ENCODE data around the gene MT2A.

The MT2A gene

GRCh38 chr16:56609463-56609921, 1.1 kb downstream of the MT2A start:
- peak; percentile 64 for DNase-seq
- Histone ChIP-seq H3K36me3 (no peaks in the 10 kb centered on the region), H3K9me3 (no peaks in the 10 kb centered on the region), H3K27me3 (no peaks in the 10 kb centered on the region), H3K4me3 (ENCODE audit: low read depth, low read length) (peak overlapping the region; percentile 63), H3K4me1 (peaks cover 3% of the 10 kb centered on the region; the same call in 1 of the 2 replicates)
- TF ChIP-seq CTCF (IDR thresholded peaks at IDR 0.05; ENCODE audit: low read depth, low read length) = no peak

DNA sequence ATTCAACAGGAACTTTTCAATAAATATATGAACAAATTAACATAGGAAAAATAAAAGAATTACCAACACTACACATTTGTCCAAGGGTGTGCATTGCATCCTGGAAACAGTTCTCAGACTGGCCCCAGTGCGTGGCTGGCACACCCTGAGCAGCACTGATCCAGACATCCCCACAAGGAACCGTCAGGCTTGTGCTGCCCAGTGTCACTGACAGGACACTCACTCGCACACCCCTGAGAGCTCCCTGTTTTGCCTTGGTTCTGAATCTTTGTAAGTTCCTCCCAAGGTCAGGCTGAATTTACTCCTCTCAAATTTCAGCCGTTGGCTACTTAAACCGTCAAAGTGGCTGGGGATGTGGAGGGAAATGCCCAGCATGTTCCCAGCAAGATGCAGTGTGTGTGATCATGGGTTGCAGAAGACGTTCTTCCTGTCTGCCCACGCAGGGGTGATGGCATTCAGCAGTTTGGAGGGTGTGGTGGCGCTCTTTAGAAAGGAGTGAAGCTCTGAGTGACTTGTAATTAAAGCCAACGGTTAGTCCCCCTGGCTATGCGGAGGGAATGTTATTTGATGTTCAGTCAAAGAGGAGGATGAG, 1.7 kb downstream of the MT2A start:
- DNase-seq = no peak

DNA sequence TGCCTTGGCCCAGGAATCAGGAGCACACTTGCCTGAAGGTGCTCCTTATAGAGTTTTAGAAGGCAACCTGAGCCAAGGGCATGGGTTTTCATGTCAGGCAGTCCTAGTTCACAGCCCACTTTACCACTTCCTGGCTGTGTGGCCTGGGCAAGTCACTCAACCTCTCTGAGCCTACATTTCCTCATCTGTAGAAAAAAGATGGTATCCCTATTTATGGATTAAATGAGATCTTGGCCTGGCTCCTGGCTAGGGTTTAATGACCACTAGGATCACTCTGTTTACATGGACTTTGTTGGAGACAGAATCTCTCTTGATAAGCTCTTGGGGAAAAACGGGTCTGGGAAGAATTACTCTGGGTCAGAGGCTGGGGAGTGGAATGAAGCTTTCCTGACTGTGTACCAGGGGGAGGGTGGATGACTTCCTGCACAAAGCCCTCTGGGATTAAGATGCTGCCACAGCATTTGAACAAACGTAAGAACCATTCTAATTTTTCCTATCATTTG, 2.3 kb downstream of the MT2A start:
- no peak for TF ChIP-seq CTCF (IDR thresholded peaks at IDR 0.05; ENCODE audit: low read depth, low read length)
- no peak overlapping the region for H3K4me3 ChIP-seq (ENCODE audit: low read depth, low read length)

More for the DNA sequence above, 1.7 kb downstream of the MT2A start:
- Histone ChIP-seq H3K27me3 (no peaks in the 10 kb centered on the region), H3K4me3 (ENCODE audit: low read depth, low read length) (no peak overlapping the region; the same call in 1 of the 2 replicates), H3K4me1 (peaks cover 3% of the 10 kb centered on the region; the same call in 1 of the 2 replicates), H3K36me3 (no peaks in the 10 kb centered on the region), H3K9me3 (no peaks in the 10 kb centered on the region)
- no peak for TF ChIP-seq CTCF (IDR thresholded peaks at IDR 0.05; ENCODE audit: low read depth, low read length)

GRCh38 chr16:56611281-56611833, 3.0 kb downstream of the MT2A start:
- Histone ChIP-seq H3K4me1 (peaks cover 3% of the 10 kb centered on the region; the same call in 1 of the 2 replicates), H3K4me3 (ENCODE audit: low read depth, low read length) (no peak overlapping the region), H3K27me3 (no peaks in the 10 kb centered on the region), H3K36me3 (no peaks in the 10 kb centered on the region), H3K9me3 (no peaks in the 10 kb centered on the region)
- TF ChIP-seq CTCF (IDR thresholded peaks at IDR 0.05; ENCODE audit: low read depth, low read length) = no peak
- DNase-seq = no peak

More for the DNA sequence above, 2.3 kb downstream of the MT2A start:
- no peak for DNase-seq
- Histone ChIP-seq H3K9me3 (no peaks in the 10 kb centered on the region), H3K36me3 (no peaks in the 10 kb centered on the region), H3K27me3 (no peaks in the 10 kb centered on the region), H3K4me1 (peaks cover 3% of the 10 kb centered on the region; the same call in 1 of the 2 replicates)

DNA sequence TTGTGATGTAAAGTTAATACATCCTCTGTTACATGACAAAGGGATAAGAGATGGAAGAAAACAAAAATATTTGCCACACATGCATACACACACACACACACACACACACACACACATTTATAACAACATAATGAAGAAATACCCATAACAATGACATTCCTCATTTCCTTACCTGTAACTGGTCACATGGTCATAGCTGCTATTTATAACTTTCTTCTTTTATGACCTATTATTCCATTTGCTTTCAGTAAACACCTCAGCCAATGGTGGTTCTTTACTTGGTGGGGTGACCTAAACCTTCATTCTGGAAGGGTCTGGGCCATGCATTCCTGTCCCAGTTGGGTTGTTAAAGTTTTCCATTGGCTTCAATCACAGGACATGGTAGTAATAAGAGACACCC, 5.3 kb downstream of the MT2A start:
- Histone ChIP-seq H3K36me3 (no peaks in the 10 kb centered on the region), H3K9me3 (no peaks in the 10 kb centered on the region), H3K4me1 (no peaks in the 10 kb centered on the region), H3K27me3 (no peaks in the 10 kb centered on the region), H3K4me3 (ENCODE audit: low read depth, low read length) (no peak overlapping the region)
- no peak for TF ChIP-seq CTCF (IDR thresholded peaks at IDR 0.05; ENCODE audit: low read depth, low read length)
- DNase-seq = no peak

DNA sequence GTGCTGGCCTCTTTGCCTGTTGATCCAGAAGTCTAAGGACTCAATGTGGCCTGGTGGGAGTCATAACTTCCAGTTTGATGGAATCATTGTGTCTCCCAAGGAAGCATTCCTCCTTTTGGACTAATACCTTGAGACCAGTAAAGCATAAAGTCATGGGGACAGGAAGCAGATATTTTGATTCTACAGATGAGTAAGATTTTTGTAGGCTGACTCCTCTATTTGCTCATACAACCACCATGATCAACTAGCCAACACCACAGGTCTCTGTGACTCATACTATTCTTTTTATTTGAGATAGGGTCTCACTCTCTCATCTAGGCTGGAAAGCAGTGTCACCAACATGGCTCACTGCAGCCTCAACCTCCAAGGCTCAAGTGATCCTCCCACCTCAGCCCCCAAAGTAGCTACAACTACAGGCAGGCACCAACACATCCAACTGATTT, 6.2 kb downstream of the MT2A start:
- no peak for DNase-seq
- H3K9me3 ChIP-seq = no peaks in the 10 kb centered on the region
- TF ChIP-seq CTCF (IDR thresholded peaks at IDR 0.05; ENCODE audit: low read depth, low read length) = no peak
- H3K27me3 ChIP-seq = no peaks in the 10 kb centered on the region
- no peak overlapping the region for H3K4me3 ChIP-seq (ENCODE audit: low read depth, low read length)
- H3K36me3 ChIP-seq = no peaks in the 10 kb centered on the region
- no peaks in the 10 kb centered on the region for H3K4me1 ChIP-seq

All from BE2C (cell line).